Activated effector memory CD4-positive, alpha-beta T cell treated with anti-CD3 and anti-CD28 coated beads, Interleukin-2, amount 50 U/mL, for 16 hours (primary cell): ENCODE data around the gene SCAF8.
A peak's percentile ranks its signal among the peaks of the same experiment; 100 is the strongest.
"Not testable (repeated sequence)": the region's sequence is repeated elsewhere in the genome, so short reads cannot be mapped to it uniquely, and the experiment has no call there.

Experiments used
- DNase-seq: peaks from one replicate; pipeline ENCODE4 v3.0.0-alpha.2; 2020

The SCAF8 gene

GRCh38 chr6:154733626-154734382 lies 588 bp downstream of the SCAF8 start:
- DNase-seq = peak; percentile 96

GRCh38 chr6:154736618-154737259 lies 3.5 kb downstream of the SCAF8 start:
- no peak for DNase-seq

- no peak for DNase-seq
These were observed 4.2 kb downstream of the SCAF8 start for GRCh38 chr6:154737424-154737823.

- DNase-seq = no peak
These were observed 5.3 kb downstream of the SCAF8 start for GRCh38 chr6:154738551-154738961.

GRCh38 chr6:154740658-154741057 lies 7.4 kb downstream of the SCAF8 start:
- DNase-seq = no peak

- DNase-seq = no peak
These were observed 9.7 kb downstream of the SCAF8 start for GRCh38 chr6:154742891-154743290.

GRCh38 chr6:154744029-154744745 lies 11.0 kb downstream of the SCAF8 start:
- not testable (repeated sequence) for DNase-seq

GRCh38 chr6:154745243-154745642 lies 12.0 kb downstream of the SCAF8 start:
- DNase-seq = no peak

GRCh38 chr6:154749341-154749740 lies 16.1 kb downstream of the SCAF8 start:
- DNase-seq = no peak

- no peak for DNase-seq
These were observed 18.0 kb downstream of the SCAF8 start for GRCh38 chr6:154751011-154751800.

- no peak for DNase-seq
These were observed 18.8 kb downstream of the SCAF8 start for GRCh38 chr6:154752022-154752421.

GRCh38 chr6:154754152-154754551 lies 20.9 kb downstream of the SCAF8 start:
- DNase-seq = no peak

GRCh38 chr6:154757352-154758050 lies 24.3 kb downstream of the SCAF8 start:
- no peak for DNase-seq

- DNase-seq = no peak
These were observed 24.9 kb downstream of the SCAF8 start for GRCh38 chr6:154758125-154758524.

GRCh38 chr6:154763650-154764049 lies 30.4 kb downstream of the SCAF8 start:
- no peak for DNase-seq

- no peak for DNase-seq
These were observed 32.1 kb downstream of the SCAF8 start for GRCh38 chr6:154765273-154765672.

GRCh38 chr6:154766288-154766687 lies 33.1 kb downstream of the SCAF8 start:
- no peak for DNase-seq

GRCh38 chr6:154767003-154767723 lies 33.9 kb downstream of the SCAF8 start:
- DNase-seq = no peak

- no peak for DNase-seq
These were observed 35.1 kb downstream of the SCAF8 start for GRCh38 chr6:154768280-154768679.

- no peak for DNase-seq
These were observed 40.4 kb downstream of the SCAF8 start for GRCh38 chr6:154773610-154774089.

GRCh38 chr6:154779157-154779556 lies 45.9 kb downstream of the SCAF8 start:
- DNase-seq = not testable (repeated sequence)

GRCh38 chr6:154782193-154782592 lies 49.0 kb downstream of the SCAF8 start:
- no peak for DNase-seq
